C4-2B (cell line): ENCODE measurements around the gene OSTF1.

Source experiments
- H3K27ac ChIP-seq: fragments of 450-650 bp; 2 replicates; pipeline ENCODE4 v1.5.1; 2017
- ZFX ChIP-seq: fragments of 450-650 bp; IDR thresholded peaks from 2 replicates; pipeline ENCODE4 v1.6.1; 2017
- TF ChIP-seq, protein P1 (sequence below): fragments of 450-650 bp; conservative IDR thresholded peaks from 2 replicates; pipeline ENCODE4 v1.5.1; 2017; ENCODE audit warnings: mild to moderate bottlenecking

Gene OSTF1

DNA sequence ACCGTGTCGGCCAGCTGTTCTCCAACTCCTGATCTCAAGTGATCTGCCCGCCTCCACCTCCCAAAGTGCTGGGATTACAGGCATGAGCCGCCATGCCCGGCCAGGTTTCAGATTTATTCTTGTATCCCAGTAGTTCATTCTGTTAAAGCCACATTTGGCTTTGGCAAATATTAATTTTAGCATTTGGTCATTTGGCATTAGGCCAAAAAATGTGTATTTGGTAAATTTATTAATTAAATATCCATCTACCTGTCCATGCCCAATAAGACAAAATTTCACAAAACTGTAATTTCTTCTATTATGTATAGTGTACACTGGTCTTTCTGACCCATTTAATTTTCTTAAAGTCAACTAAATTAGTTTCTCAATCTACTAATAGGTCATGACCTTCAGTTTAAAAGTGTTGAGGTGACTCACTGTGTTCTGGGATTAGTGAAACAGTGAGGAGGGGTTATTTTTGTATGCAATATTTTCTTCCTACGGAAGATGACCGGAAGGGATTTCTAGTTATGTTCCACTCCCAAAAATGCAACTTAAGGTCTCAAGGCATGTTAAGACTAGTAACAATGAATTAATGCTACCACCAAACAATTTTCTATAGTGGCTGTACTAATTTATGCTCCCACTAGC, 21.0 kb downstream of the OSTF1 start:
- no peak for TF ChIP-seq ZFX
- TF ChIP-seq, protein P1, sequence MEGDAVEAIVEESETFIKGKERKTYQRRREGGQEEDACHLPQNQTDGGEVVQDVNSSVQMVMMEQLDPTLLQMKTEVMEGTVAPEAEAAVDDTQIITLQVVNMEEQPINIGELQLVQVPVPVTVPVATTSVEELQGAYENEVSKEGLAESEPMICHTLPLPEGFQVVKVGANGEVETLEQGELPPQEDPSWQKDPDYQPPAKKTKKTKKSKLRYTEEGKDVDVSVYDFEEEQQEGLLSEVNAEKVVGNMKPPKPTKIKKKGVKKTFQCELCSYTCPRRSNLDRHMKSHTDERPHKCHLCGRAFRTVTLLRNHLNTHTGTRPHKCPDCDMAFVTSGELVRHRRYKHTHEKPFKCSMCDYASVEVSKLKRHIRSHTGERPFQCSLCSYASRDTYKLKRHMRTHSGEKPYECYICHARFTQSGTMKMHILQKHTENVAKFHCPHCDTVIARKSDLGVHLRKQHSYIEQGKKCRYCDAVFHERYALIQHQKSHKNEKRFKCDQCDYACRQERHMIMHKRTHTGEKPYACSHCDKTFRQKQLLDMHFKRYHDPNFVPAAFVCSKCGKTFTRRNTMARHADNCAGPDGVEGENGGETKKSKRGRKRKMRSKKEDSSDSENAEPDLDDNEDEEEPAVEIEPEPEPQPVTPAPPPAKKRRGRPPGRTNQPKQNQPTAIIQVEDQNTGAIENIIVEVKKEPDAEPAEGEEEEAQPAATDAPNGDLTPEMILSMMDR: no peak
- H3K27ac ChIP-seq: no peak overlapping the region

DNA sequence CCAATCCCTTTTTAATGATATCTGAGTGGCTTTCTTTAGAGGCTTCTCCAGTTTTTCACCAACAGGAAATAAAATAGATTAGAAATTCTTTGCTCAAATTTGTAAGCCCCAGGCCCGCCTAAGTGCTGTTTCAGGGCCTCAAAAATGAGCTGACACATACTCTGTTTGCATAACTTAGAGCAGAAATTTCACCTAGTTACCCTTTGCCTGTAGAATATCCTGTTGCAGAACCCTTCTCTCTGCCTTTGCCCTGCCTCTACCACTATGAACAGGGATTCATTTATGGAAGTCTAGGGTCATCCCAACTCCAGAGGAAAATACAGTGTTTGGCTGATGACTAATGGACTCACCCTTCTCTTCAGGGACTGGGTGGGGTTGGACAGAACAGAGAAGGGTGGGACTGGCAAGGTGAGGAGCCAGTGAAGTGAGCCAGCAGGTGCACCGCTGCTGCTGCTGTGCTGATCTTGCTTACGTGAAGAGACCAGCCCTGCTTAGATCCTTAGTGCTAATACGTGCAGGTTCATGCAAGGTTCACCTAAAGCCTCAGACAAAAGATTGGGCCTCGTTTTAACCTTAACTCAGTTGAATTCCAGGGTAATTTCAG, 22.8 kb downstream of the OSTF1 start:
- no peak for TF ChIP-seq ZFX
- TF ChIP-seq, protein P1: no peak
- H3K27ac ChIP-seq: no peak overlapping the region

DNA sequence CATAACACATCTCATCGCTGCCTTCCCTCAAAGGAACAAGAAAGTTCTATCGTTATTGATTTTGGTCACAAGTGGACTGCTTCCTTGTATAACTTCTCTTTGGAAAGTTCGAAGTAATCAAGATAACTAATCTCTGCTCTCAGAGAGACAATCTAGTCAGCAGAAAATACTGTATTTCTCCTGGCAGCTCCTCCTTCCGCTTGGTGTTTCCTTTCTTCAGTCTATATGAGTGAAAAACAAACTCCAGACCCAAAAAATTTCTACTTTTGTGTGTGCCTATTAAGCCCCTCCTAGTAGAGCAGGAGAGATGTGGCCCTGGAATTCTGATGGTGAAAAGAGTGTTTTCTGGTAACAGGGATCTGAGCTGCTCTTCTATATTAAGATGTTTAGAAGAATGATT, 24.5 kb downstream of the OSTF1 start:
- no peak for TF ChIP-seq ZFX
- TF ChIP-seq, protein P1: no peak
- no peak overlapping the region for H3K27ac ChIP-seq

DNA sequence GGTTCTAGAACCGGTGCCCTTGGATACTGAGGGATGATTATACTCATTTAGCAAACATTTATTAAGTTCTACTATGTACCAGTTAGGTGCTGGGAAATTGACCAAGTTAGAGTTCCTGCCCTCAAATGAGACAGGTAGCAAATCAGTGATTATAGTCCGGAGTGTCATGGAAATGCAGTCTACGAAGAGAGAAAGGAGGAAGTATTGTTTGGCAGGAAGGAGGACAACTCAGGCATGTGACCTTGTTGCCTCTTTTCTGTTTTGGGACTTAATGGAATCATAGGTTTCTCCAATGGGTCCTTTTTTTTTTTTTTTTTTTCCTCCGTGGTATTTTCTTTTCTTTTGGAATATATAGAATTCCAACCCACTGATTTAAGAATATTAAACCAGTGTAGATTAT, 28.0 kb downstream of the OSTF1 start:
- TF ChIP-seq, protein P1: no peak
- TF ChIP-seq ZFX: no peak
- no peak overlapping the region for H3K27ac ChIP-seq

DNA sequence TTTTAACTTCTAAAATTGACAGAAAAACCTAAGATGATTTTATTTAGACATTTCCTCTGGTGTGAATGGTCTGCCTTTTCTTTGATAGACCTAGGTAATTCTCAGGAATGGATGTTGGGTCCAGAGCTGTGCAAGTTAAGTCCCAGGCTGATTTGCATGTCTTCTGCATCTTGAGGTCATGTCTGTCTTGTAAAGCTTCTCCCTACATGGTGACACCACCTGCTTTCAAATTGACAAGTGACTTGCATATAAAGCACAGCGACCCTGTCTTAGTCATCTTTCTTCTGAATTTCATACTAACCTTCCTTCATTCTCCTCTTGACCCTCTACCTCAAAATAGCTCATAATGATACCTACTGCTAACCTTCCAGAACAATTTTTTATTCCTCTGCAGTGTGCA, 29.2 kb downstream of the OSTF1 start:
- TF ChIP-seq ZFX: no peak
- TF ChIP-seq, protein P1: no peak
- no peak overlapping the region for H3K27ac ChIP-seq

DNA sequence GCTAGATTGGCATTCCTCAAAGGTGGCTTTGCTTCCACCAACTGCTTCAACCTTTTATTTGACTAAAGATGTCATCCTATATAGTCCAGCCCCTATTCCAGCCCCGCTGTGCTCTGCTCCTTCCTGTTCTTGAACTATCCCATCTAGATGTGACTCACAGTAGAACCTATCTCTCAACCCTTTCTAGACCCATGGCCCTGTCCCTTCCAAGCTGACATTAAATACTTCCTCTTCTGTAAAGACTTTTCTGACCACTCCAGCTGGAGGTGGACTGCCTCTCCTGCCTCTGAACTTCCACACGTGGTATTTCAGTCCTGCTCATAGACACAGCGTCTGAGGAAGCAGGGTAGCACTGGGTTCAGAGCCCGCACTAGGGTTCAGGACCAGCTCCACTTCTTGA, 32.4 kb downstream of the OSTF1 start:
- TF ChIP-seq, protein P1: no peak
- no peak for TF ChIP-seq ZFX
- H3K27ac ChIP-seq: no peak overlapping the region

DNA sequence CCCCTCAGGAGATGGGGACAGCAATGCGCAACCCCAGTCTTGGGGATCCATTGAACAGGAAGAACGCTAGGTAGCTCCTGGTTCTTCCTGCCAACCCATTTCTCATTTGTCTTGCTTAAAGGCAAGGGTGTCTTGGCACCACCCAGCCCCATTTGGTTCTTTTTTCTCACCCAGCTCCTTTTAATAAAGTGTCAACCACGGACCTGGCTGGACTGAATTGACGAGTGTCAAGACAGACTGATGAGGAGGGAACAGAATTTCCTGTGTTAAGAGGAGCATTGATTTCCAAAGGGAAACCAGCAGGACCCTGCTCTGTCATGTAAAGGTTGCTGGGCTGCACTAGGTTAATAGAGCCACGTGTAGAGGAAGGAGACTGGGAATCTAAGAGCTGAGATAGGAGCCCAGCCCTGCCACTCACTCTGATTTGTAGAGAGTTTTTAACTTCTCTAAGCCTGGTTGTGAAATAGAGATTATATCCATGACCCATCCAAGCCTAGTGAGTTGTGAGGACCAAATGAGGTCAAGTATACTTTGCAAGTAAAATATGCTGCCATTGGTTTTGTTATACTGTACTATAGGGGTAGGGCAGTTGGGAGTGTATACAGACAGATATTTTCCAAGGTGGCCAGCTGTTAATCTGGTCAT, 33.7 kb downstream of the OSTF1 start:
- no peak overlapping the region for H3K27ac ChIP-seq
- TF ChIP-seq, protein P1: no peak
- TF ChIP-seq ZFX: no peak
